ENCODE data around the gene FTSJ3.
A peak's percentile ranks its signal among the peaks of the same experiment; 100 is the strongest.

FTSJ3 gene

GRCh38 chr17:63785556-63785955, 41.9 kb downstream of the FTSJ3 start:
- no peak for DNase-seq

GRCh38 chr17:63783522-63783921, 43.9 kb downstream of the FTSJ3 start:
- no peak for DNase-seq

GRCh38 chr17:63780928-63781327, 46.5 kb downstream of the FTSJ3 start:
- no peak for DNase-seq

DNA sequence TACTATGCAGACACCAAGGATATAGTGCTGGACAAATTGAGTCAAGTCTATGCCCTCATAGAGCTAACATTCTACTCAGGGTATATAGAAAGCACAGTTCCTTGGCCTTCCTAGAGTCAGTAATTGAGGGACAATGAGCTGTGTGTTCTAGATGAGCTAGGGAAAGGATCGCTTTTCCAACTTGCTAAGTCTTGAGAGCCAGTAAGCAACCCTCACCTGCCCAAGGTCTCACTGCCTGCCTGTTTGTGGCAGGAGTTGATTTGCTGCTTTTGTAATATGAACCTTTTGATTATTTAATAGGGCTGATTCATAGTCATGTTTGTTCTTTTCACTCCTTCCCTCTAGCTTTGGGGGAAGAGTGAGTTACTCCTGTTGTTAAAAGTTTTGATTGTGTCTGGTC, 47.0 kb downstream of the FTSJ3 start:
- no peak for DNase-seq

- DNase-seq = no peak
Measured at GRCh38 chr17:63775420-63775819, 52.0 kb downstream of the FTSJ3 start.

DNA sequence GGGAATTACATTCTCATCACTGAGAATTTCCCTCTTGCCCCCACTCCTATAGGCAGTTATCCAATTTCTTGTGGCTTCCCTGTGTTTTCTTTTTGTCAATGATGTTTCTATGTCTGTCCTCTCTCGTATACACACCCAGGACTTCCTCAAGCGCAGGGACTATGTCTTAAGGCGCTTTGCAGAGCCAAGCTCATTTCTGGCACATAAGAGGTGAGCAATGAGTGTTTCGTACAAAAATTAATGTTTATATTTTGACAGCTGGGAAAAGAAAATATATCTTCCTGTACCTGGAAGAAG, 52.5 kb downstream of the FTSJ3 start:
- no peak for DNase-seq

DNA sequence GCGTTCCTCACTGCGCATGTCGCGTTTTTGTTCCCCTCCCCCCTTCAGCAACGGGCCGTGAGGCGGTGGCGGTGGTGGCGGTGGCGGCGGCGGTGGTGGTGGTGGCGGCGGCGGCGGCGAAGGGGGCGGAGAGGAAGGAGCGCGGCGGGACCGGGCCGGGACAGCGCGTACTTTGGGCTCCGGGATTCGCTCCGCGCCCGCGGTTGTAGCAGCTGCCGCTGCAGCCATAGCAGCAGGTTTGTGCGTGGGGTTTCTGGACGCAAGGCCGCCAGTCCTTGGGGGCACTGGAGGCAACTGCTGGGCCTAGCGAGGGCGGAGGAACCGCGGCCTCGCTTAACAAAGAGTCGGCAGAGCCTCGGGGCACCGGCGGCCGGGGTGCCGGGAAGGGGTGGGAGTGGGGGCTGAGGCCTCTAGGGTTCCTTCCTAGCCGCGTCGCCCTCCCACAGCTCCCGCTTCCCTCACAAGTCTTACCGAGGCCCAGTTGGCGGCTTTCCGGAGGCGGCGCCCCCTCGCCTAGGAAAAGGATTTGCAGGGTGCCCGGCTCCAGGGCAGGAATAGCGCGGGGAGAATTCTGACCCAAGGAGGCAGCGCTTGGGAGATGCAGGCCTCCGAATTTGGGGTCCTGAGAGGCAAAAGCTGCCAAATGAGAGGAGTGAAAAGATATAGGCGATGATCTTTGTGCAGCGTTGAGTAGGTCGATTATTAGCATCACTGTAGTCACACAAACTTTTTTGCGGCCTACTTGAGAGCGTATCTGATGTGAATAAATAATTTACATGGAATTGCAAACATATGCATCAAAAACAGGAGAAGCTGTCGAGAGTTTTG, 53.1 kb downstream of the FTSJ3 start, which contains the start of gene DDX42:
Gene DDX42, plus strand, starts transcription at position 30 of the 828 bp plus-strand sequence. CDS start 12,880 bp downstream, outside the sequence.
- no peak for DNase-seq

- peak; percentile 99 for DNase-seq
Measured at GRCh38 chr17:63773272-63774140, 54.0 kb downstream of the FTSJ3 start, which contains the start of gene CCDC47. Gene CCDC47, minus strand, starts transcription at chr17:63773597. Its CDS starts 7,422 bp downstream, at chr17:63766175.

GRCh38 chr17:63772801-63773271, 54.6 kb downstream of the FTSJ3 start:
- DNase-seq = no peak

All from CD4-positive, alpha-beta T cell treated with Interferon gamma for 1 hour (primary cell).